Measurements from ENCODE around the gene ABO. TPM values are rescaled to one million over a fixed set of nuclear protein-coding genes. Genes with fewer than 3 reads are reported as not detected.
"Not testable (repeated sequence)": the region's sequence is repeated elsewhere in the genome, so short reads cannot be mapped to it uniquely, and the experiment has no call there.

The ABO gene
- total RNA-seq, 4 donors from 2014 or later = 43.7 to 283 (median 148) TPM

DNA sequence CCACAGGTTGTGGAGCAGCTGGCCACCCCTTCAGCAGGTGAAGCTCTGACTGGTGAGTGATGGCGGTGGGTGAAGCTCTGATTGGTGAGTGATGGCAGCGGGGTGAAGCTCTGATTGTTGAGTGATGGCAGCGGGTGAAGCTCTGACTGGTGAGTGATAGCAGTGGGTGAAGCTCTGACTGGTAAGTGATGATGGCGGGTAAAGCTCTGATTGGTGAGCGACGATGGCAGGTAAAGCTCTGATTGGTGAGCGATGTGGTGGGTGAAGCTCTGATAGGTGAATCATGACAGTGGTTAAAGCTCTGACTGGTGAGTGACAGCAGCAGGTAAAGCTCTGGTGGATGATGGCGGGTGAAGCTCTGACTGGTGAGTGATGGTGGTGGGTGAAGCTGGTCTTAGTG lies 9.4 kb upstream of the ABO start:
- Histone ChIP-seq H3K27me3 (no peaks in the 10 kb centered on the region), H3K9me3 (no peaks in the 10 kb centered on the region), H3K27ac (no peak overlapping the region), H3K36me3 (no peaks in the 10 kb centered on the region), H3K4me1 (peaks cover 0 to 25% (median 3%) of the 10 kb centered on the region in 4 donors), H3K4me3 (no peak overlapping the region)
- no peak for TF ChIP-seq POLR2A (IDR thresholded peaks at IDR 0.05)
- TF ChIP-seq CTCF (IDR thresholded peaks at IDR 0.05) = no peak
- DNase-seq = peak in 1 of 3 donors; percentile 28

DNA sequence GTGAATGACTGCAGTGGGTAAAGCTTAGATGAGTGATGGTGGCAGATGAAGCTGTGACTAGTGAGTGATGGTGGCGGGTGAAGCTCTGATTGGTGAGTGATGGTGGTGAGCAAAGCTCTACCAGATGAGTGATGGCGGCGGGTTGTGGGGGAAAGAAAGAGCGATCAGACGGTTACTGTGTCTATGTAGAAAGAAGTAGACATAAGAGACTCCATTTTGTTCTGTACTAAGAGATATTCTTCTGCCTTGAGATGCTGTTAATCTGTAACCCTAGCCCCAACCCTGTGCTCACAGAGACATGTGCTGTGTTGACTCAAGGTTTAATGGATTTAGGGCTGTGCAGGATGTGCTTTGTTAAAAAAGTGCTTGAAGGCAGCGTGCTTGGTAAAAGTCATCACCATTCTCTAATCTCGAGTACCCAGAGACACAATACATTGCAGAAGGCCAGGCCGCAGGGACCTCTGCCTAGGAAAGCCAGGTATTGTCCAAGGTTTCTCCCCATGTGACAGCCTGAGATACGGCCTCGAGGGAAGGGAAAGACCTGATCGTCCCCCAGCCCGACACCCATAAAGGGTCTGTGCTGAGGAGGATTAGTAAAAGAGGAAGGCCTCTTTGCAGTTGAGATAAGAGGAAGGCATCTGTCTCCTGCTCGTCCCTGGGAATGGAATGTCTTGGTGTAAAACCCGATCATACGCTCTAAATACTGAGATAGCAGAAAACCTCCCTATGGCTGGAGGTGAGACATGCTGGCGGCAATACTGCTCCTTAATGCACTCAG lies 8.4 kb upstream of the ABO start:
- not testable (repeated sequence) for H3K9me3 ChIP-seq, H3K36me3 ChIP-seq, H3K27me3 ChIP-seq, H3K27ac ChIP-seq, H3K4me3 ChIP-seq
- H3K4me1 ChIP-seq = peaks cover 0 to 25% (median 3%) of the 10 kb centered on the region in 4 donors
- DNase-seq = peak in 1 of 3 donors; percentile 21

DNA sequence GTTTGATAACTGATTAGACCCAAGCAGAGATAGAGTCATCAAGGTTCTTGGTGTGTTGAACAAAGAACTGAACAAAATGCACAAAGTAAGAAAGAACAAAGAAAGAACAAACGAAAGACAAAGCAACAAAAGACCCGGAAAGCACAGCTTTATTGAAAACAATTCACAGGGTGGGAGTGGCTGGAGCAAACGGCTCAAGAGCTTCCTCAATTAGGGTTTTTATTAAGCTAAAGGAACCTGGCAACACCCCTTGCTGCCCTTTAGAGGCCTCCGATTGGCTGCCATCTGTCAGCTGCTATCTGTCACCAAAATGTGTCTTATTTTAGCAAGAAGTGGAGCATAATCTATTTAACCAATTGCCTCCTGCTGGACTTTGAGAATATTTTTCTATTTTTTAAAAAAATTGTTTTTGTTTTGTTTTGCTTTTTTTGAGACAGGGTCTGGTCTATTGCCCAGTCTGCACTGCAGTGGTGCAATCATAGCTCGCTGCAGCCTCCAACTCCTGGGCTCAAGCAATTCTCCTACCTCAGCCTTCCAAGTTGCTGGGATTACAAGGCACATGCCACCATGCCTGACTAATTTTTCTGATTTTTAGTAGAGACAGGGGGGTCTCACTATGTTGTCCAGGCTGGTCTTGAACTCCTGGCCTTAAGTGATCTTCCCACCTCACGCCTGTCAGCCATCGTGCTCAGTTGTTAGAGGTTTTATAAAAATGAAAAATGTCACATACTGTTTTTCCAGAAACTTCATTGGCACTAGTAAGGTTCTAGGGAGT lies 7.7 kb upstream of the ABO start:
- Histone ChIP-seq H3K36me3 (no peaks in the 10 kb centered on the region), H3K9me3 (no peaks in the 10 kb centered on the region), H3K4me3 (no peak overlapping the region), H3K27me3 (no peaks in the 10 kb centered on the region), H3K4me1 (peaks cover 0 to 25% (median 3%) of the 10 kb centered on the region in 4 donors), H3K27ac (peak overlapping the region in 3 of 4 donors; percentile 51 to 64 (median 64))
- TF ChIP-seq CTCF (IDR thresholded peaks at IDR 0.05) = no peak
- peak in 1 of 2 donors; percentile 12 for TF ChIP-seq POLR2A (IDR thresholded peaks at IDR 0.05)
- DNase-seq = peak in 1 of 3 donors; percentile 46

GRCh38 chr9:133280392-133280791 lies 5.4 kb upstream of the ABO start:
- no peak for TF ChIP-seq CTCF (IDR thresholded peaks at IDR 0.05)
- peak in 1 of 2 donors; percentile 16 for TF ChIP-seq POLR2A (IDR thresholded peaks at IDR 0.05)
- peak overlapping the region in 3 of 4 donors; percentile 55 to 87 (median 70) for H3K27ac ChIP-seq
- H3K27me3 ChIP-seq = no peaks in the 10 kb centered on the region
- H3K36me3 ChIP-seq = no peaks in the 10 kb centered on the region
- peaks cover 0 to 25% (median 3%) of the 10 kb centered on the region in 4 donors for H3K4me1 ChIP-seq
- peak in 1 of 3 donors; percentile 72 for DNase-seq
- no peak overlapping the region for H3K4me3 ChIP-seq
- peaks cover 0 to 3% (median 0%) of the 10 kb centered on the region in 4 donors for H3K9me3 ChIP-seq

DNA sequence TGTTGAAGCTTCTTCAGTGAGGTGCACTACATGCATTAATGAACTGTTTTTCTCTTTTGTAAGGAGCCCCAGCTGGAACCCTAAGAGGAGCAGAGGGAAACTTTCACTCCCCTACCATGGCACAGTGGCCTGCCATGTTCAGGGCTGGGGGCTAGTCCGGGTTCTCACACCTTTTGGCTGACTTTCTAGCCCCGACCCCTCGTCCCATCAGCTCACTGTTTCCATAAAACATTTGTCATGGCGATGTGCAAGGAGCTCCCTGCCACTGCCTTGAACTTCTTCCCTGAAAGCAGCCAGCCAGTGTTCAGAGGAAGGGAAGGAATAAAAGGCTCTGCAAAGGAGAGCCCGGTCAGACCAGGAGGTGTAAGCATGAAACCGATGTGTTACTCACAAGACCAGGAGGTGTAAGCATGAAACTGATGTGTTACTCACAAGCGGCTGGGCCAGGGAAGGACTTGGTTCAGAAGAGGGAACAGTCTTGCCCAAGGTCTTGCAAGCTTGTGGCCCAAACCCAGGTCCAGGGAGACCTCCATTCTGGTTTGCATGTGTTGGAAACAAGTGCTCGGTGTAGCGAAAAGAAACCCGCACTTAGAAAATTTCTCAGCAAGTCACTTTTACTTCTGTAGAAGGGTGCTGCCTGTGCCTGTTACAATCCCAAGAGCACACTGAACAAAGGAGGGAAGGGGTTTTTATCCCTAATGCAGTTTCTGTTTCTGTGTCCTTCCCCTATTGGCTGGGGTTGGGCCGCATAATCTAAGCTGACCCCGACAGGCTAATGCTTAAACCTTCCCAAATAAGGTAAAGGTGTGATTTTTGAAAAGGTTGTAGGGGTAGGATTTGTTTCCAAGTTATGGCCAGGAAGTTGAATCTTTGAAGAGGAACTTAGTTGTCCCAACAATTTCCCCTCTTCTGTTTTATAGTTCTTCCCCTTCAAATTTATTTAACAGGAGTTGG lies 3.4 kb upstream of the ABO start:
- H3K4me1 ChIP-seq = peaks cover 0 to 25% (median 3%) of the 10 kb centered on the region in 4 donors
- H3K27ac ChIP-seq = peak overlapping the region in 1 of 4 donors; percentile 87
- H3K36me3 ChIP-seq = no peaks in the 10 kb centered on the region
- no peak for TF ChIP-seq POLR2A (IDR thresholded peaks at IDR 0.05)
- no peak for TF ChIP-seq CTCF (IDR thresholded peaks at IDR 0.05)
- no peaks in the 10 kb centered on the region for H3K27me3 ChIP-seq
- no peak overlapping the region for H3K4me3 ChIP-seq
- DNase-seq = peak in 1 of 3 donors; percentile 40
- peaks cover 0 to 3% (median 0%) of the 10 kb centered on the region in 4 donors for H3K9me3 ChIP-seq
